ENCODE results near the gene EMID1.

Gene EMID1

GRCh38 chr22:29267858-29268510 lies 62.3 kb downstream of the EMID1 start, which contains the start of the genes EWSR1 and RHBDD3:
Gene EWSR1, plus strand, starts transcription at chr22:29268268. Its CDS starts 69 bp downstream, at chr22:29268337.
Gene RHBDD3, minus strand, starts transcription at chr22:29267981. Its CDS starts 2,355 bp downstream, at chr22:29265626.
- CTCF ChIA-PET: interaction anchor here (0.7 to 0.9 kb wide), 3 partner anchors 22 to 145 kb away, joined by 3 read pairs; no protein-coding TSS in a partner anchor
- Histone ChIP-seq H3K4me3 (ENCODE audit: low read depth, low read length) (peak within 1 kb of the TSS; percentile 75), H3K9me3 (ENCODE audit: control insufficient read depth, insufficient read depth, low read depth, low read length) (no peaks in the 10 kb centered on the region), H3K4me1 (ENCODE audit: control insufficient read depth, insufficient read depth, low read length) (peaks cover 5% of the 10 kb centered on the region), H3K36me3 (ENCODE audit: control insufficient read depth in 2 of 2, insufficient read depth in 1 of 2, low read length in 2 of 2) (peaks cover 14 to 77% of the 10 kb centered on the region in 2 experiments), H3K27ac (ENCODE audit: extremely low read depth, low read depth, low read length) (peak within 1 kb of the TSS; percentile 99)
- POLR2A ChIA-PET: interaction anchor here (0.8 to 2.2 kb wide), 5 partner anchors 9 to 121 kb away, joined by 3 to 8 read pairs (median 4); partner anchors contain the start of genes AP1B1 and EMID1
- TF ChIP-seq ZNF571 (tag by site-specific recombination; IDR thresholded peaks at IDR 0.05): no peak
- TF ChIP-seq HOXD13 (CRISPR knock-in tag; IDR thresholded peaks at IDR 0.05; ENCODE audit: borderline replicate concordance): no peak
- 0 out of 2 replicates have a peak, but pooled peaks have one; percentile 37 for TF ChIP-seq ZBTB21 (tag by site-specific recombination; IDR thresholded peaks at IDR 0.05)
- no peak for TF ChIP-seq ZNF169 (tag by site-specific recombination; IDR thresholded peaks at IDR 0.05)
- peak; percentile 72 for TF ChIP-seq ZNF18 (tag by site-specific recombination; IDR thresholded peaks at IDR 0.05)
- peak; percentile 95 for TF ChIP-seq ZXDB (tag by site-specific recombination; IDR thresholded peaks at IDR 0.05)
- no peak for TF ChIP-seq ZNF311 (tag by site-specific recombination; IDR thresholded peaks at IDR 0.05; ENCODE audit: borderline replicate concordance)
- TF ChIP-seq ZNF514 (tag by site-specific recombination; IDR thresholded peaks at IDR 0.05): no peak
- peak; percentile 92 for TF ChIP-seq ZNF600 (tag by site-specific recombination; IDR thresholded peaks at IDR 0.05)
- no peak for TF ChIP-seq GLI2 (tag by site-specific recombination; IDR thresholded peaks at IDR 0.05; ENCODE audit: borderline replicate concordance, low read depth)
- peak; percentile 92 for TF ChIP-seq YY2 (tag by site-specific recombination; IDR thresholded peaks at IDR 0.05)
- TF ChIP-seq ZNF48 (tag by site-specific recombination; IDR thresholded peaks at IDR 0.05): no peak
- peak; percentile 88 for TF ChIP-seq ZSCAN16 (tag by site-specific recombination; IDR thresholded peaks at IDR 0.05)
- TF ChIP-seq ZNF501 (tag by site-specific recombination; IDR thresholded peaks at IDR 0.05): peak; percentile 80
- no peak for TF ChIP-seq SETDB1 (IDR thresholded peaks at IDR 0.05; ENCODE audit: insufficient read length, low read length)
- no peak for TF ChIP-seq ZNF23 (tag by site-specific recombination; IDR thresholded peaks at IDR 0.05; ENCODE audit: borderline replicate concordance)
- no peak; the same call in 1 of the 2 replicates for TF ChIP-seq ZNF704 (tag by site-specific recombination; IDR thresholded peaks at IDR 0.05)
- TF ChIP-seq ZSCAN18 (tag by site-specific recombination; IDR thresholded peaks at IDR 0.05): peak; percentile 45
- no peak for TF ChIP-seq ZNF19 (tag by site-specific recombination; IDR thresholded peaks at IDR 0.05; ENCODE audit: low read depth)
- TF ChIP-seq ZNF555 (tag by site-specific recombination; conservative IDR thresholded peaks at IDR 0.05): no peak
- no peak for TF ChIP-seq ZNF266 (tag by site-specific recombination; IDR thresholded peaks at IDR 0.05; ENCODE audit: low read depth)
- no peak for TF ChIP-seq ZNF221 (tag by site-specific recombination; IDR thresholded peaks at IDR 0.05; ENCODE audit: borderline replicate concordance)
- peak; percentile 80; the same call in 1 of the 2 replicates for TF ChIP-seq ZNF629 (tag by site-specific recombination; IDR thresholded peaks at IDR 0.05)
- TF ChIP-seq ZNF202 (tag by site-specific recombination; IDR thresholded peaks at IDR 0.05; ENCODE audit: borderline replicate concordance): no peak
- no peak for TF ChIP-seq ZNF626 (tag by site-specific recombination; IDR thresholded peaks at IDR 0.05)
- 0 out of 2 replicates have a peak, but pooled peaks have one; percentile 64 for TF ChIP-seq ZBTB1 (tag by site-specific recombination; IDR thresholded peaks at IDR 0.05)
- no peak for TF ChIP-seq PRDM2 (tag by site-specific recombination; IDR thresholded peaks at IDR 0.05; ENCODE audit: borderline replicate concordance)
- no peak for TF ChIP-seq ZNF776 (tag by site-specific recombination; IDR thresholded peaks at IDR 0.05; ENCODE audit: borderline replicate concordance)
- no peak for TF ChIP-seq ZNF350 (tag by site-specific recombination; IDR thresholded peaks at IDR 0.05)
